WTC11 (cell line): ENCODE data around the gene BANF2. TPM values are rescaled to one million over a fixed set of nuclear protein-coding genes. Genes with fewer than 3 reads are reported as not detected.
A peak's percentile ranks its signal among the peaks of the same experiment; 100 is the strongest.

ENCODE experiments used
- ATAC-seq: fragments of 200-7000 bp; cut with Tn5 transposase; 2 replicates; pipeline ENCODE4 v1.10.0; 2021; ENCODE audit warnings: mild to moderate bottlenecking, moderate library complexity
- CTCF ChIA-PET: fragments of 300-600 bp; sonication (Branson Sonifier 250); formaldehyde crosslinking; loops from one replicate; lab custom pipeline; 2021; ENCODE audit warnings: antibody characterized with exemption; lab: Charles Lee
- POLR2A ChIA-PET: fragments of 350-600 bp; sonication (Branson Sonifier 250); formaldehyde crosslinking; loops from one replicate; lab custom pipeline; 2021; ENCODE audit warnings: antibody characterized with exemption; lab: Charles Lee
- DNase-seq: peaks from one replicate; pipeline ENCODE4 v3.0.0; 2021; ENCODE audit warnings: low spot score
- H3K27ac Mint-ChIP-seq: 2 replicates; pipeline ENCODE4 v1.8.0; 2021; ENCODE audit warnings: mixed read lengths
- H3K27me3 Mint-ChIP-seq: 2 replicates; pipeline ENCODE4 v1.8.0; 2021; ENCODE audit warnings: low read depth, mild to moderate bottlenecking, moderate library complexity, mixed read lengths
- H3K36me3 Mint-ChIP-seq: 2 replicates; pipeline ENCODE4 v1.8.0; 2021; ENCODE audit warnings: mixed read lengths
- H3K4me1 Mint-ChIP-seq: 2 replicates; pipeline ENCODE4 v1.8.0; 2022; ENCODE audit warnings: mixed read lengths
- H3K4me3 Mint-ChIP-seq: 2 replicates; pipeline ENCODE4 v1.8.0; 2021; ENCODE audit warnings: mild to moderate bottlenecking, moderate library complexity, mixed read lengths
- H3K9me3 Mint-ChIP-seq: 2 replicates; pipeline ENCODE4 v1.8.0; 2021; ENCODE audit warnings: mixed read lengths
- ARID4B ChIP-seq: sonication (generic); formaldehyde crosslinking; IDR thresholded peaks from 2 replicates; pipeline ENCODE4 v1.8.0; 2023; ENCODE audit warnings: missing genetic modification reagents, mild to moderate bottlenecking, borderline replicate concordance
- CBFB ChIP-seq: sonication (generic); formaldehyde crosslinking; IDR thresholded peaks from 2 replicates; pipeline ENCODE4 v1.8.1; 2022; ENCODE audit warnings: mild to moderate bottlenecking, low read depth, missing genetic modification reagents
- CREB1 ChIP-seq: sonication (generic); formaldehyde crosslinking; IDR thresholded peaks from 2 replicates; pipeline ENCODE4 v1.8.0; 2023; ENCODE audit warnings: mild to moderate bottlenecking, missing genetic modification reagents
- E2F4 ChIP-seq: sonication (generic); formaldehyde crosslinking; IDR thresholded peaks from 2 replicates; pipeline ENCODE4 v1.8.1; 2022; ENCODE audit warnings: low read depth, mild to moderate bottlenecking, moderate library complexity, missing genetic modification reagents, borderline replicate concordance
- E2F5 ChIP-seq: sonication (generic); formaldehyde crosslinking; IDR thresholded peaks from 2 replicates; pipeline ENCODE4 v1.8.1; 2022; ENCODE audit warnings: mild to moderate bottlenecking, moderate library complexity, missing genetic modification reagents
- GABPB1 ChIP-seq: sonication (generic); formaldehyde crosslinking; IDR thresholded peaks from 2 replicates; pipeline ENCODE4 v1.8.1; 2023; ENCODE audit warnings: mild to moderate bottlenecking, missing genetic modification reagents
- GTF2I ChIP-seq: fragments of 250-450 bp; sonication (Bioruptor Pico); conservative IDR thresholded peaks from 2 replicates; pipeline ENCODE4 v1.4.0; 2021; ENCODE audit warnings: mild to moderate bottlenecking
- HMGA2 ChIP-seq: fragments of 250-450 bp; sonication (Bioruptor Pico); IDR thresholded peaks from 2 replicates; pipeline ENCODE4 v1.4.0; 2021; ENCODE audit warnings: mild to moderate bottlenecking, moderate library complexity
- HMGXB4 ChIP-seq: sonication (generic); formaldehyde crosslinking; IDR thresholded peaks from 2 replicates; pipeline ENCODE4 v1.8.1; 2023; ENCODE audit warnings: mild to moderate bottlenecking, moderate library complexity, missing genetic modification reagents
- NFATC4 ChIP-seq: fragments of 250-450 bp; sonication (Bioruptor Pico); IDR thresholded peaks from 2 replicates; pipeline ENCODE4 v1.9.0; 2021; ENCODE audit warnings: mild to moderate bottlenecking
- OVOL2 ChIP-seq: fragments of 250-450 bp; sonication (Bioruptor Pico); IDR thresholded peaks from 2 replicates; pipeline ENCODE4 v1.9.0; 2021; ENCODE audit warnings: mild to moderate bottlenecking, borderline replicate concordance
- PREB ChIP-seq: sonication (generic); formaldehyde crosslinking; IDR thresholded peaks from 2 replicates; pipeline ENCODE4 v1.8.1; 2022; ENCODE audit warnings: mild to moderate bottlenecking, missing genetic modification reagents, moderate library complexity, borderline replicate concordance
- SP1 ChIP-seq: sonication (generic); formaldehyde crosslinking; conservative IDR thresholded peaks from 2 replicates; pipeline ENCODE4 v1.8.1; 2022; ENCODE audit warnings: missing genetic modification reagents
- USF1 ChIP-seq: sonication (generic); formaldehyde crosslinking; IDR thresholded peaks from 2 replicates; pipeline ENCODE4 v1.8.0; 2022; ENCODE audit warnings: mild to moderate bottlenecking, missing genetic modification reagents
- USF2 ChIP-seq: sonication (generic); formaldehyde crosslinking; IDR thresholded peaks from 2 replicates; pipeline ENCODE4 v1.8.1; 2023; ENCODE audit warnings: mild to moderate bottlenecking, missing genetic modification reagents, moderate library complexity
- ZNF416 ChIP-seq: fragments of 250-450 bp; sonication (Bioruptor Pico); IDR thresholded peaks from 2 replicates; pipeline ENCODE4 v1.9.0; 2021; ENCODE audit warnings: mild to moderate bottlenecking, inconsistent platforms
- total RNA-seq: library from RNA; stranded (reverse); gene quantifications from 3 replicates; pipeline ENCODE4 v1.2.3, GENCODE V29; 2021

The BANF2 gene
- total RNA-seq, 1 experiment from 2014 or later = not detected

GRCh38 chr20:17747431-17747846 is 47.7 kb downstream of the BANF2 start:
- Mint-ChIP-seq H3K27ac (no peak overlapping the region), H3K36me3 (no peaks in the 10 kb centered on the region), H3K4me3 (no peak overlapping the region), H3K27me3 (no peaks in the 10 kb centered on the region; the same call in 1 of the 2 replicates), H3K4me1 (peaks cover 53% of the 10 kb centered on the region), H3K9me3 (peaks cover 7% of the 10 kb centered on the region)
- DNase-seq (no peak), ATAC-seq (no peak)
- ChIA-PET CTCF (interaction anchor here (1.7 to 4.6 kb wide), 2 partner anchors 65 to 126 kb away, joined by 4 to 23 read pairs; partner anchors contain the start of gene RRBP1), POLR2A (no interaction called here)
- TF ChIP-seq USF2 (CRISPR knock-in tag) = peak; percentile 41; the same call in 1 of the 2 replicates
- TF ChIP-seq OVOL2 = no peak
- TF ChIP-seq, all 79 proteins: peak for 1

- no peak for TF ChIP-seq E2F5 (CRISPR knock-in tag)
- H3K36me3 Mint-ChIP-seq = no peaks in the 10 kb centered on the region
- H3K4me1 Mint-ChIP-seq = peaks cover 61% of the 10 kb centered on the region
- ATAC-seq (no peak), DNase-seq (no peak)
- peaks cover 7% of the 10 kb centered on the region for H3K9me3 Mint-ChIP-seq
- H3K27me3 Mint-ChIP-seq = peaks cover 3% of the 10 kb centered on the region
- ChIA-PET POLR2A (no interaction called here), CTCF (interaction anchor here (1.0 to 4.6 kb wide), 2 partner anchors 66 to 138 kb away, joined by 4 to 23 read pairs; partner anchors contain the start of gene RRBP1)
- no peak overlapping the region for H3K27ac Mint-ChIP-seq
- no peak overlapping the region for H3K4me3 Mint-ChIP-seq
Measured at GRCh38 chr20:17748279-17748678, 48.5 kb downstream of the BANF2 start.

- Mint-ChIP-seq H3K4me1 (peaks cover 69% of the 10 kb centered on the region), H3K4me3 (no peak overlapping the region), H3K9me3 (peaks cover 18% of the 10 kb centered on the region), H3K27ac (no peak overlapping the region), H3K36me3 (peaks cover 10% of the 10 kb centered on the region), H3K27me3 (peaks cover 15% of the 10 kb centered on the region)
- TF ChIP-seq NFATC4 (CRISPR knock-in tag) (no peak), HMGXB4 (CRISPR knock-in tag) (no peak), E2F4 (no peak), SP1 (CRISPR knock-in tag) (no peak), ARID4B (no peak), USF1 (CRISPR knock-in tag) (no peak), PREB (CRISPR knock-in tag) (no peak), GABPB1 (CRISPR knock-in tag) (no peak), ZNF416 (CRISPR knock-in tag) (no peak), GTF2I (CRISPR knock-in tag) (no peak), CREB1 (no peak), HMGA2 (no peak), CBFB (CRISPR knock-in tag) (no peak)
- DNase-seq = no peak
- no peak for ATAC-seq
- POLR2A ChIA-PET = no interaction called here
- CTCF ChIA-PET = interaction anchor here (4.6 kb wide), 1 partner anchor 67 kb away, joined by 23 read pairs; the partner anchor contains the start of gene RRBP1
Measured at GRCh38 chr20:17749626-17749977, 49.8 kb downstream of the BANF2 start.
